ENCODE data around the gene TP53TG3D.
"Not testable (repeated sequence)": the region's sequence is repeated elsewhere in the genome, so short reads cannot be mapped to it uniquely, and the experiment has no call there.

GRCh38 chr16:32302776-32303175, 49.7 kb downstream of the TP53TG3D start:
- not testable (repeated sequence) for TF ChIP-seq CTCF (conservative IDR thresholded peaks at IDR 0.05); EZH2 (IDR thresholded peaks at IDR 0.05; ENCODE audit: low read depth)
